ENCODE data around the gene AGL. TPM values are rescaled to one million over a fixed set of nuclear protein-coding genes. Genes with fewer than 3 reads are reported as not detected.

AGL gene
- total RNA-seq, 1 donor from 2014 or later: 14.3 TPM

DNA sequence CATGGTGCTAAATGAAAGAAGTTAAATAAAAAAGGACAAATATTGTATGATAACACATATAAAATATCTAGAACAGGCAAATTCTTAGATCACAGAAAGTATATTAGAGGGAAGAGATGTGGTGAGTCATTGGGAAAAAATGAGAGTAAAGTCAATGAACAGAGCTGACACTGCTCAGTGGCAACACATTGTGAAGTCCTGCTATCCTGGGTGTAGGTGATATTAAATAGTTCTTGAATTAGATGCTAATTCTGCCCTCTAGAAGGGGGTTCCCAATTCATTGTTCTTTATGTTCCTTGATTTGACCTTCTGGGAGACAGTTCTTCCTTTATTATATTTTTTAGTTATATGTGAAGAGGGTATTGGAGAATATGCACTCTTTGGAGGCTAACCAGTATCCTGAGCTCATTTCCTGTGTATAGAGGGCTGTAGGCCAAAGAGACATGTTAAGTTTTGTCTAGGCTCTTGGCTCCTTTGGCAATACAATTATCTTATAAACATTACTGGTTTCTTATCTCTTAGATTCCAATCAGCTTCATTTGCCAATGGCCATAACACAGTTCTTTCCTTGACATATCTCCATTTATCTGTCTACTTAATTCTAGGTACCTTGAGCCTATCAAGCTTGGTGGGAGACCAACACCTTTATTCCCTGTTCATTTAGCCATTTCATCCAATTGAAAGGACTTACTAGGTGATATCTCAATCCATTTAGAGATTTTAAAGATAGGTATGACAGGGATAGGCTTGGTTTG is 113.1 kb downstream of the AGL start:
- no peak for DNase-seq (ENCODE audit: extremely low spot score, unreplicated experiment)
- Mint-ChIP-seq H3K27ac (ENCODE audit: unreplicated experiment) (no peak overlapping the region), H3K36me3 (ENCODE audit: unreplicated experiment) (no peaks in the 10 kb centered on the region), H3K4me1 (ENCODE audit: unreplicated experiment) (peaks cover 3% of the 10 kb centered on the region), H3K9me3 (ENCODE audit: unreplicated experiment) (no peaks in the 10 kb centered on the region), H3K4me3 (ENCODE audit: unreplicated experiment) (no peak overlapping the region), H3K27me3 (ENCODE audit: unreplicated experiment) (no peaks in the 10 kb centered on the region)
- TF ChIP-seq, protein P1, sequence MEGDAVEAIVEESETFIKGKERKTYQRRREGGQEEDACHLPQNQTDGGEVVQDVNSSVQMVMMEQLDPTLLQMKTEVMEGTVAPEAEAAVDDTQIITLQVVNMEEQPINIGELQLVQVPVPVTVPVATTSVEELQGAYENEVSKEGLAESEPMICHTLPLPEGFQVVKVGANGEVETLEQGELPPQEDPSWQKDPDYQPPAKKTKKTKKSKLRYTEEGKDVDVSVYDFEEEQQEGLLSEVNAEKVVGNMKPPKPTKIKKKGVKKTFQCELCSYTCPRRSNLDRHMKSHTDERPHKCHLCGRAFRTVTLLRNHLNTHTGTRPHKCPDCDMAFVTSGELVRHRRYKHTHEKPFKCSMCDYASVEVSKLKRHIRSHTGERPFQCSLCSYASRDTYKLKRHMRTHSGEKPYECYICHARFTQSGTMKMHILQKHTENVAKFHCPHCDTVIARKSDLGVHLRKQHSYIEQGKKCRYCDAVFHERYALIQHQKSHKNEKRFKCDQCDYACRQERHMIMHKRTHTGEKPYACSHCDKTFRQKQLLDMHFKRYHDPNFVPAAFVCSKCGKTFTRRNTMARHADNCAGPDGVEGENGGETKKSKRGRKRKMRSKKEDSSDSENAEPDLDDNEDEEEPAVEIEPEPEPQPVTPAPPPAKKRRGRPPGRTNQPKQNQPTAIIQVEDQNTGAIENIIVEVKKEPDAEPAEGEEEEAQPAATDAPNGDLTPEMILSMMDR (IDR thresholded peaks at IDR 0.05): no peak

DNA sequence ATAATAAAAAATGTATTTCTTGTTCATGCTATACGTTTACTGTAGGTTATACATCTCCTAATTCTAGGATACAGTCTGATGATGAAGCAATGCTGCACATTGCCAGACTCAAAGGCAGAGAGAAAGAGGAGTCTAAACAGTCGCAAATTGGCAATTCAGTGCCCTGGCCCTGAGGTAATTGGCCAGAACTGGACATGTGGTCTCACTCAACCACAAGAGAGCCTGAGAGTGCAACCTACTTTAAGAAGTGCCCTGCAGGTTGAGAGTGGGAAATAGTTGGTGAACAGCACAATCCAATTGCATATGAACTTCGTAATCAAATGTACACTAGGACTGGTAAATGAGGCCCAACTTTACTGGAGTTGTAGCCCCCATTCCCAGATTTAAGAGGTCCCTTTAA is 114.6 kb downstream of the AGL start:
- no peaks in the 10 kb centered on the region for H3K36me3 Mint-ChIP-seq (ENCODE audit: unreplicated experiment)
- no peak for DNase-seq (ENCODE audit: extremely low spot score, unreplicated experiment)
- TF ChIP-seq, protein P1 (IDR thresholded peaks at IDR 0.05): no peak
- H3K4me1 Mint-ChIP-seq (ENCODE audit: unreplicated experiment): peaks cover 9% of the 10 kb centered on the region
- no peaks in the 10 kb centered on the region for H3K27me3 Mint-ChIP-seq (ENCODE audit: unreplicated experiment)
- H3K9me3 Mint-ChIP-seq (ENCODE audit: unreplicated experiment): no peaks in the 10 kb centered on the region
- no peak overlapping the region for H3K4me3 Mint-ChIP-seq (ENCODE audit: unreplicated experiment)
- no peak overlapping the region for H3K27ac Mint-ChIP-seq (ENCODE audit: unreplicated experiment)

DNA sequence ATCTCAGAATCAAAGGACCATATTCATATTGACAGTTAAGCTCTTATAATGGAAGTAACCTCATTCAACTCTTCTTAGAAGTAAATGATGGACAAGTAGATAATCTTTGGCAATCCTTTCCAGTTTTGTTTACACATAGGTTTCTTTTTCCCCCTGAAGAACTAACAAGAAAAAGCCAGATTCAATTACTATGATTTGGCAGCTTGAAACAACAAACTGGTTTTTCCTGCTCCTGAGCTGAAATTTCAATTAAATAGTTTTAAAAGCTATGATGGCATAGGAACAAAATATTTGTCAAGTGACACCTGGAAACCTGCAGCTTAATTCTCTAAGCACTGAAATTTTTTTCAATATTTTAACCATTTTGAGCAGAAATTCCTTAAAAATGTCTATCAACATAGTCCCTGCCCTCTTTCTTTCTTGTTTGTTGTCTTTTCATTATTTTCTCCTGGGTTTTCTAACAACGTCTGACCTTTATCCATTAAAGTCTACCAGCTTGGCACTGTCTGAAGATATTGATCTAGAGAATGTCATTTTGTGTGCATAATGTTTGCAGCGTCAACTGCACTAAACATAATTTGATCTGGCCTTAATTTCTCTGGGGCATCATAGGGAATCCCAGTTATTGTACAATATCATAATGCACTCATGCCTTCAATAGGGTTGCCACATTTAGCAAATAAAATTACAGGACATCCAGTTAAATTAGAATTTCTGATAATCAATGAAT is 115.7 kb downstream of the AGL start:
- Mint-ChIP-seq H3K36me3 (ENCODE audit: unreplicated experiment) (no peaks in the 10 kb centered on the region), H3K27me3 (ENCODE audit: unreplicated experiment) (no peaks in the 10 kb centered on the region), H3K4me3 (ENCODE audit: unreplicated experiment) (no peak overlapping the region), H3K27ac (ENCODE audit: unreplicated experiment) (no peak overlapping the region), H3K9me3 (ENCODE audit: unreplicated experiment) (no peaks in the 10 kb centered on the region), H3K4me1 (ENCODE audit: unreplicated experiment) (peaks cover 16% of the 10 kb centered on the region)
- DNase-seq (ENCODE audit: extremely low spot score, unreplicated experiment): no peak
- TF ChIP-seq, protein P1 (IDR thresholded peaks at IDR 0.05): no peak

DNA sequence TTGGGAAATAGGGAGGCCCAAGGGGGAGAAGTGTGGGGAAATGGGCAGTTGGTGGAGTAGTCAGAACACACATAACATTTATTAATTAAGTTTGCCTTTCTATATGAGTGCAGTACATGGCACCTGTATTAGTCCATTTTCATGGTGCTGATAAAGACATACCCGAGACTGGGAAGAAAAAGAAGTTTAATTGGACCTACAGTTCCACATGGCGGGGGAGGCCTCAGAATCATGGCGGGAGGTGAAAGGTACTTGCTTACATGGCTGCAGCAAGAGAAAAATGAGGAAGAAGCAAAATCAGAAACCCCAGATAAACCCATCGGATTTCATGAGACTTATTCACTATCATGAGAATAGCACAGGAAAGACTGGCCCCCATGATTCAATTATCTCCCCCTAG is 118.1 kb downstream of the AGL start:
- H3K4me3 Mint-ChIP-seq (ENCODE audit: unreplicated experiment): no peak overlapping the region
- H3K9me3 Mint-ChIP-seq (ENCODE audit: unreplicated experiment): no peaks in the 10 kb centered on the region
- H3K27me3 Mint-ChIP-seq (ENCODE audit: unreplicated experiment): no peaks in the 10 kb centered on the region
- H3K36me3 Mint-ChIP-seq (ENCODE audit: unreplicated experiment): peaks cover 2% of the 10 kb centered on the region
- no peak overlapping the region for H3K27ac Mint-ChIP-seq (ENCODE audit: unreplicated experiment)
- H3K4me1 Mint-ChIP-seq (ENCODE audit: unreplicated experiment): peaks cover 28% of the 10 kb centered on the region
- TF ChIP-seq, protein P1 (IDR thresholded peaks at IDR 0.05): no peak
- DNase-seq (ENCODE audit: extremely low spot score, unreplicated experiment): no peak

DNA sequence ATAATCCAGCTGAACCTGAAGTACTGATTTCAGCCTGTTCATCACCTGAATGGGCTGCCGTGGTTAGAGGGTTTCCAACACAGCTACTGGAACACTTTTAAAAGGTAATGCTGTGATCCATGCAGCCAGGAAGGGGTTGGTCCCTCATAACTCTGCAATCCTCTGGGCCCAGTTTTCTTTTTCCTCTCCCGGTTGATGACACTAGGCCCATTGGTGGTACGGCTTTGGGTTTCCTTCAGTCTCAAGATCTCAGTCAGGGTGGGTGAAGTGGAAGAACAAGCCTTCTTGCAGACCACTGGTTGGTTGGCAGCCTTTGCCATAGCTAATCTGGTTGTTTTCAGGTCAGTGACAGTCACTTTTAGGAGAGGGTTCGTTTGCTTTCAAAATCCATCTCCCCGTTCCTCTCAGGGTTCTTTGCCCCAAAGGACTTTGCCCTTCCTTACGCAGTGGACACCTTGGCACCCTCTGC is 119.1 kb downstream of the AGL start:
- H3K4me1 Mint-ChIP-seq (ENCODE audit: unreplicated experiment): peaks cover 28% of the 10 kb centered on the region
- H3K4me3 Mint-ChIP-seq (ENCODE audit: unreplicated experiment): peak overlapping the region; percentile 99
- TF ChIP-seq, protein P1 (IDR thresholded peaks at IDR 0.05): no peak
- H3K27me3 Mint-ChIP-seq (ENCODE audit: unreplicated experiment): no peaks in the 10 kb centered on the region
- no peak for DNase-seq (ENCODE audit: extremely low spot score, unreplicated experiment)
- H3K9me3 Mint-ChIP-seq (ENCODE audit: unreplicated experiment): no peaks in the 10 kb centered on the region
- peak overlapping the region; percentile 95 for H3K27ac Mint-ChIP-seq (ENCODE audit: unreplicated experiment)
- H3K36me3 Mint-ChIP-seq (ENCODE audit: unreplicated experiment): peaks cover 2% of the 10 kb centered on the region
